Fibroblast of skin of left quadriceps (primary cell): Measurements from ENCODE around the gene FBXW8.
A peak's percentile ranks its signal among the peaks of the same experiment; 100 is the strongest.

Experiments used
- DNase-seq, 2 experiments: peaks; one replicate each; pipeline ENCODE4 v3.0.0-alpha.2; 2013; ENCODE audit warnings: low read depth in 2 of 2

Gene FBXW8, protein sequence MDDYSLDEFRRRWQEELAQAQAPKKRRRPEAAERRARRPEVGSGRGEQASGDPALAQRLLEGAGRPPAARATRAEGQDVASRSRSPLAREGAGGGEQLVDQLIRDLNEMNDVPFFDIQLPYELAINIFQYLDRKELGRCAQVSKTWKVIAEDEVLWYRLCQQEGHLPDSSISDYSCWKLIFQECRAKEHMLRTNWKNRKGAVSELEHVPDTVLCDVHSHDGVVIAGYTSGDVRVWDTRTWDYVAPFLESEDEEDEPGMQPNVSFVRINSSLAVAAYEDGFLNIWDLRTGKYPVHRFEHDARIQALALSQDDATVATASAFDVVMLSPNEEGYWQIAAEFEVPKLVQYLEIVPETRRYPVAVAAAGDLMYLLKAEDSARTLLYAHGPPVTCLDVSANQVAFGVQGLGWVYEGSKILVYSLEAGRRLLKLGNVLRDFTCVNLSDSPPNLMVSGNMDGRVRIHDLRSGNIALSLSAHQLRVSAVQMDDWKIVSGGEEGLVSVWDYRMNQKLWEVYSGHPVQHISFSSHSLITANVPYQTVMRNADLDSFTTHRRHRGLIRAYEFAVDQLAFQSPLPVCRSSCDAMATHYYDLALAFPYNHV

DNA sequence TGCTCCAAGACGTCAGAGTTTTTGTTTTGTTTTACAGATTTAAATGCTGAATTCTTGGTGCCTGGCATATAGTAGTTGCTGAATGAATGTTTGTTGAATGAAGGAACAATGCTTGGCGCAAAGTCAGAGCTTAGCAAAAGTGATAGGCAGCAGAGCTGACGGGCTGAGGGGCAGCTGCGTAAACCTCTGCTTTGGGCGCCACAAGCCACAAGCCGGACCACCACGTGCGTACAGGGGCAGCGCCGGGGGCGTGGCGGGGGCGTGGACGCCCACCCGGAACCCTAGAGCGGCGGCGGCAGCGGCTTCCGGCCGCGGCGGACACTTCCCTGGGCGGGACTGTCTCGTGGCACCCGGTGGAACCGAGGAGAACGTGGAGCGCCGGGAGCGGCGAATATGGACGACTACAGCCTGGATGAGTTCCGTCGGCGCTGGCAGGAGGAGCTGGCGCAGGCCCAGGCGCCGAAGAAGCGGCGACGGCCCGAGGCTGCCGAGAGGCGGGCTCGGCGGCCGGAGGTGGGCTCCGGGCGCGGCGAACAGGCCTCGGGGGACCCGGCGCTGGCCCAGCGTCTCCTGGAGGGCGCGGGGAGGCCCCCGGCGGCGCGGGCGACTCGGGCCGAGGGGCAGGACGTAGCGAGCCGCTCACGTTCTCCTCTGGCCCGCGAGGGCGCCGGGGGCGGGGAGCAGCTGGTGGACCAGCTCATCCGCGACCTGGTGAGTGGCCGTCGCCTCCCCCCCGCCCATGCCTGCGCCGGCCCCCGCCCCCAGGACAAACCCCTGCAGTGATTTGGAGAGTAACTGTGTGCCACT is at the start of gene FBXW8:
TSS of gene FBXW8 (plus strand) at position 306 of the 807 bp plus-strand sequence. CDS start at position 394, 88 bp downstream.
- DNase-seq, result peak; percentile 48 to 52

DNA sequence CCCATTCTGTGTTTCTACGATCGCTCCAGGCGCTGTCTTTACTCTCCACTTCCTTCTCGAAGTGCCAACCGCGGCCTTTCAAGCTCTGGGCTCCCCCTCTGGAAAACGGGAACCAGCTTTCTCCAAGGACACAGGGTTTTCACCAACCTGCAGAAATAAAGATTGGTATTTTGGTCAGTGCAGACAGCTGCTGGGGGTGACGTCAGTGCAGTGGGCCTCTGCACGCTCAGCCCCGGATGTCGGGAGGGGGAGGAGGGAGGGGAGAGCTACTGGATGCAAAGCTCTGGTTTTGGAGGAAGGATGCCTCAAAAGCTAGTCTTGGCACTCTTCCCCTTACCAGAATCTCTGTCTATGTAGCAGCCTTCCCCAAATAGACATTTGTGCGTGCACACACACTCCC is 49.4 kb upstream of the FBXW8 start:
- DNase-seq, result peak; percentile 57 to 60

DNA sequence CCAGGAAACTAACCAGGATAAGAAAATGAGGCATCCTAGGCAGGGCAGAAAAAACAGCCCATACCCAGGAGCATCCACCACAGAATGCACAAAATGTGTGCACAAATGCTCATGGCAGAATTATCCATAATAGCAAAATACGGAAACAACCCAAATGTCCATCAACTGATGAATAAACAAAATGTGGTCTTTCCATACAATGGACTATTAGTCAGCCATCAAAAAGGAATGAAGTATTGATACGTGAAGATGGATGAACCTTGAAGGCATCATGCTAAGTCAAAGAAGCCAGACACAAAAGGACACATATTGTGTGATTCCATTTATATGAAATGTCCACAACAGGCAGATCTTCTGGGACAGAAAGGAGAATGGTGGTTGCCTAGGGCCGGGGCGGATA is 48.6 kb upstream of the FBXW8 start:
- no peak for DNase-seq

DNA sequence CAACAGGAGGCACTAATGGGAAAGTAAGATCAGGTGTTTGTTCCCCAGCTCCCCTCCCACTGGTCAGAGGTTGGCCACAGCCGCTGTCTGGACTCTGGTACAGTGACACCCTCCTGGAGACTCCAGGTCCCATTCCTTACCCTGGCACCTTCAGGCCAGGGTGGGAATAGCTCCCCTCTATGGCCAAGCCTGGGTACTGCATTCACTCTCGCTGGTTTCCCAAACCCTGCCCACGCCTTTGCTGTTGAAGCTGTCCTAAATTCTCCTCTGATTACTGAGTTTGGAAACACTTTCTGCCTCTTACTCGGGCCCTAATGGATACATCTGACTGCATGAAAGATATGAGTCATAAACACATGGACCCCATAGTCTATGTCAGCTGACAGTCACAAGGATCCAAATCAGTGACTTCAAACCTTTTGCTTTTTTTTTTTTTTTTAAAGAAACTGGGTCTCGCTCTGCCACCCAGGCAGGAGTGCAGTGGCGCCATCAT is 47.4 kb upstream of the FBXW8 start:
- no peak for DNase-seq

DNA sequence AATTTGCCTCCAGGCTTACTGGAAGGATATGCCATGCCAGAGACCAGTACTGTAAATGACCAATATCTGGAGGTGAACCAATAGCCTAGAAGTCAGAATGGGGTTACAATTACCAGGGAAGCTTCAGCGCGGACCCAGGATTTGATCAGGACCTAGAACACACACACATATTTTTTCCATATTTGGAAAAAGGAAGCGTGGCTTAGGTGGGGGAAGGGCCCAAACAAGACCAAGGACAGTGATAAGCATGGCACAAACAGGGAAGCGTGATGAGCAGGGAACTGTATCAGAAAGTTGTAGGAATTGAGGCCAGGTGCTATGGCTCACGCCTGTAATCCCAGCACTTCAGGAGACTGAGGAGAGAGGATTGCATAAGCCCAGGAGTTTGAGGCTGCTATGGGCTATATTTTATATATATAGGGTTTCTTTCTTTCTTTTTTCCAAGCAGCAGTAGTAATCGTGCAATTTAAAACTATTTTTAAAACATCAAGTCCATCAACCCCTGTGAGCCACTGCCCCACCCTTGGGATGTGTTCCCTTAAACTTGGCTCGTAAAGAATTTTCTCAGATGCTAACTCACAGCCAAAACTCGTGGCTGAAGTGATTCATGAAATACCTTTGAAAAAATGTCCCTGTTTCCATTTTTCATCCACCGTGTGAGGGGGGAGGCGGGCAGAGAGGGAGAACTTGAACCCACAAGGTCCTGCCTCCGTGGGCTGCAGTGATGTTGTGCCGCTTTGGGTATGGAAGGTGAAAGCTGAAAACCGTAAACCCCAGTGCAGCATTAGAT is 46.2 kb upstream of the FBXW8 start:
- peak; percentile 67 to 69 for DNase-seq

DNA sequence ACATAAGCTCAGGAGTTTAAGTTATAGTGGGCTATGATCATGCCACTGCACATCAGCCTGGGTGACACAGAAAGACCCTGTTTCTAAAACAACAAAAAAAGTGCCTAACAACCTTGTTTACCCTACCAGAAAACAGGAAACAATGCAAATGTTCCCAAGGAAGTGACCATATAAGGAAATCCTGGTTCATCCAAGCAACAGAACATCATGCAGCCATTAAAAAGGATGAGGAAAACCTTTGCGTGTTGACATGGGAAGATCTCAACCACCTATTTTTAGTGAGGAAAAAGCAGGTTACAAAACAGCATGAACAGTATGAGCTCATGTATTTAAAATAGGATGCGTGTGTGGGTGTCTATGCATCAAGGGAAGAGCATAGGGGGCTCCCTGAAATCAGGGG is 43.2 kb upstream of the FBXW8 start:
- no peak for DNase-seq

DNA sequence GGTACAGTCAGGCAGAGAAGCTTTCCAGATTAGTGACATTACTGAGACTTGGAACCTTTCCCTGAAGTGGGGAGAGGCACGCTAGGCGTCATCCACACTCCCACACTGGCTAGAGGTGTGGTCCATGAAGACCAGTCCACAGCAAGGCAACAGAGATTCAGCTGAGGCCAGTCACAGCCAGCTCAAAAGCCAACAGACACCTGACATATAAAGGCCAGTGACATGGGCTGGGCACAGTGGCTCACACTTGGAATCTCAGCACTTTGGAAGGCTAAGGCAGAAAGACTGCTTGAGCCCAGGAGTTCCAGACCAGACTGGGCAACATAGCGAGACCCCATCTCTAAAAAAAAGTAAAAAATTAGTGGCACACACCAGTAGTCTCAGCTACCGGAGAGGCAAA is 40.4 kb upstream of the FBXW8 start:
- DNase-seq, result no peak

DNA sequence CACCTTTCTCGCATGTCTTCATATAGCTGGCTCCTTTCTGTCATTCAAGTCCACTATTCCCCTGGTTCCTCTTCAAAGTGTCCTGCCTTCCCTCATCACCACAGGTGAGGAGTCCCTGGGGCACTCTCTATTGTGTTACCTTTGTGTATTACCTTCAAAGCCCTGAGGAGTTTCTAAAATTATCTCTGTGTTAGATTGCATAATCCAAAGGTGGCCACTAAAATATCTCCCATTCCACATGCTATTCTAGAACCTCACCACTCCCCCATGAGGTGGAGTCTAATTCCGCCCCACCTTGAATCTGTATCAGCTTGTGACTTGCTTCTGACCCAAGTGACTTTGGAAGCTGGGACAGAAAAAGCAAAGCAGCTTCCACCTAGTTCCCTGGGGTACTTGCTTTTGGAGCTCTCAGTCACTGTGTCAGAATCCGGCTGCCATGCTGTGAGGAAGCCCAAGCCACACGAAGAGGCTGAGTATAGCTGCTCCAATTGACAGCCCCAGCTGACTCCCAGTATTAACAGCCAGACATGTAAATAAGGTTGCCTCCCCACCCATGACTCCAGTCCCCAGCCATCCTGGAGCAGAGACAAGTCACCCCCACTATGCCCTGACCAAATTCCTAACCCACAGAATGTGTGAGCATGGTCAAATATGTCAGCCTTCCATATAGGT is 36.3 kb upstream of the FBXW8 start:
- no peak for DNase-seq

DNA sequence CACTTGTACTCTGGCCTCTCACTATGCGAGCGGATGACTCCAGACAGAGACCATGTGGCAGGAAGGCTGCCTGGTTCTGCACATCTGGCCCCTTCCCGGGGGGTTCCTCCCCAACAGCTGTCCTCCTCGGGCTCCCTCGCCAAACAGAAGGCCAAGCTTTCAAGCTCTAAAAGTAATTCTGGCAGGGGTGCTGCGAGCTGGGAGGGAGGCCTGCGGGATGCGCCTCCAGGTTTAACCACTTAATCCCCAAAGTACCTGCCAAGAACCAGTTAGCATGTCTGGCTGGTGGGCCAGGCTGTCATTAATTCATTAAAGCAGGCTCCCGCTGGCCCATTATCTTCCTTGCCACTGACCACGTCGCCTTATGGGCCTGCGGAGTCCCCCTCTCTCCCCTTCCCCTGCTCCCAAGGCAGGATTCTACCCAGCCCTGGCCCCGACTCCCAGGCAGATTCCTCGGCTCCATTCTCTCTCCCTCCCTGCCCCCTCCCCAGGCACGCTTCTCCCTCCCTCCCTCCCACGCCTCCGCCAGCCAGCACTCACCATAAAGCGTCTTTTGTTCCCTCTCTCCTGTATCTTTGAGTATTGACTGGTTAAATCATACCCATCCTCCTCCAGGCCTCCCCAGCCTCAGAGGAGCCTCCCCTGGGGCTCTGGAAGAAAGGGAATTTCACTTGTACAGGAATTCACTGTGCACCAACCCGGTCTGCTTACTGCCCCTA is 34.4 kb upstream of the FBXW8 start:
- DNase-seq, result no peak

DNA sequence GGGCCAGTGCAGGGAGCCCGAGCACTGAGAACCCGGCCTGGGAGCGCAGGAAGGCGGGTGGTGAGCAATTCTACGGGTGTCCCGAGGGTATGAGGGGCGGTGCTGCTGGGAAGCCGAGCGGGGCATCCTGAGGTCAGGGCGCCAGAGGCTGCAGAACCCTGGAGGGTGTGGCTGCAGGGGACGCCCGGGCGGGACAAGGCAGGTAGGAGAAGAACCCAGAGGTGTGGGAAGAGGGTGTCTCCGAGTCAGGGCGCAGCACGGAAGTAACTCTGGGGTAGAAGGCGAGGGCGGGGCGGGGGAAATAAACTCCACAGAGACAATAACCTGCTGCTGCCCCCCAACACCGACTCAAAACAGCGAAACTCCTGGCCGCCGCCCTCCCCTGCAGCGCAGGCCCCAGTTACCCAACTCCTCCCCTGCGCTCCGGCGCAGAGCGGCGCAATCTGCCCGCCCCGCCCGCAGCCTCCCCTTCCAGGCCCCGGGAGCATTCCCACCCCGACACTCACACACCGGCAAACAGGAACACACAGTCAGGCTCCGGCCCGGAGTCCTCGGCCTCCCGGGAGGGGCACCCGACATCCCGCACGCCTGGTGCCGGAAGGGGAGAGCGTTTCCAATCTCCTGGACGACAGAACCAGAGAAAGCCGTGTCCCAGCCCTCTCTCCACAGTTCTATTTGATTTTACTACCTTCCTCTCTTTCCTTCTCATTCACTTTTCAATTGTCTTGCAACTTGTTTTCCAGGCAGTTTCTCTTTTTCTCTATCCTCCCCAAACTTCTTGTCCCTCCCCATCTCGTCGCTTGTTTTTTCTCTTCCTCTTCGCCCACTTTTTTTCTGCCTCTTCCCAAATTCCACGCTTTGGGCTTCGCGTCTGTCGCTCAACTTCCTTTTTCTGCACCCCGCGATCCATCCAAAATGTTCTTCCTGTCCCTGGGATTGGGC is 31.9 kb upstream of the FBXW8 start:
- no peak for DNase-seq

DNA sequence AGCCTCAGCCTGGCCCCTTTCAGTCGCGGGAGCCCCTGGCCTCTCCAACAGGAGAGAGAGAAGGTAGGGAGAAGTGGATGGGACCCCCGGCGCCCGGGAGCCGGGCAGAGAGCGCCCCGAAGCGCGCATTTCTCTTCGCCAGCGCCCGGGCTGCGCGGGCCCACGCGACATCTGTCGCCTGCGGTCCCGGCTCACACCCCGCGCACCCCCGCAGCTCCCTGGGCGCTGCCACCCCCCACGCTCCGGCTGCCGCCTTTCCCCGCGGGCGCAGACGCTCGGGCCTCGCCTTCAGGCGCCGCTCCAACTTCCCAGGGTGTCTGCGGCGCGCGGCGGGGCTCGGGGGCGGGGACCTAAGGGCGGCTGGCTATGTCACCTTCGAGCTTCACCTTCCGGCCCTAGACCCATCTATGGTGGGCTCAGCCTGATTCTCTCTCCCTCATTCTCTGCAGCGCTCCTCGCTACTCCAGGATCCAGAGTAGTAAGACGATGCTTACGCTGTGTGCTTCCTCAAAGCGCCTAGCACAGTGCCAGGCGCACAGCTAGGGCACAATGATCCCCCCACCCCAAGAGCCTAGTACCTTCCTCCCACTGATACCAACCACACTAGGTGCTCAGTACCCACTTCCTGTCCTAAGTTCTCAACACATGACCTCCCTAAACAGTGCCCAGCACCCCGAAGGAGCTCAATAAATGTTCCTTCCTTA is 31.1 kb upstream of the FBXW8 start:
- DNase-seq, result no peak

DNA sequence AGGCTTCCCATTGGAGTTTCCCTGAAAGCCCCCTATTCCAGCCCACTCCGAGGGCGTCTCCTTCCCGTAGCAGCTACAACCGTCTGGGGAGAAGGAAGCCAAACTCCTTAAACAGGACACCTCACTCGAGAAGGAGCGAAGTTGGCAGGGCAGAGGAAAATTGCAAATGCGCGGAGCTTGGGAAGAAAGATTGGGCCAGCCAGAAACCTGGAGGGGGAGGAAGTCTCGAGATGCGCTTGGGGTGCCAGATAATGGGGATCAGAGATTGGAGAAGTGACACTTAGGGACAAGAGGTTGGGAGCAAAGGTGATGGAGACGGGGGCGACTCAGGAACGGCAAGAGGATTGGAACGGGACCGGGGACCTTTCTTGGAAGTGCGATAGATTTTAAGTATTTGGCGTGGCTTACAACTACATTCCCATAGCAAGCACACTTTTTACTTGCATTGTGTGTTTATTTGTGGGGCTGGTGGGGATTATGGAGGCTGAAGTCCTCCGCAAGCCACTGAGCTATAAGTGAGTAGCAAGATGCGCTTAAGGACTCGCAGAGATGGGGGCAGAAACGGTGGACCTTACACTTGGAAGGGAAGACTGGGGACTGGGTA is 30.4 kb upstream of the FBXW8 start:
- no peak for DNase-seq

DNA sequence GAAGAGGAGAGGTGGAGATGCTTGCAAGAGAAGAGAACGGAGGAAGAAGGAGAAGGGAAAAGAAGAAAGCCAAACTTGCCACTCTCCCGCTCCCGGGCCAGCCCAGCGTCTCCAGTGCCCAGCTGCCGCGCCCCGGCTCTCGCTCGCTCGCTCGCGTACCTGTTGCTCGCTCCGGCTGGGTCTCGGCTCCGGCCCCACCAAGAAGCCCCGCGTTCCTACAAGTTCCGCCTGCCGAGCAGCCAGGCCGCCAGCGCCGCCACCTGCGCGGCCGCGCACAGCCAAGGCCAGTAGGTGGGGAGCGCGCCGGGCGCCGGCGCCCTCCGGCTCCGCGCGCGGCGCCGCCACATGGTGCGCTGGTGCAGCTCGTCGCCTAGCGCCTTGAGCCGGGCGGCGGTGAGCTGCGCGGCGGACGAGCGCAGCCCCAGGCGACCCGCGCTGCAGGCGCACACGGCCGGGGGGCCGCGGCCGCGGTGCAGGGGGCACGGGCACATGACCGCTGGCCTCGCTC is 29.9 kb upstream of the FBXW8 start:
- no peak for DNase-seq

DNA sequence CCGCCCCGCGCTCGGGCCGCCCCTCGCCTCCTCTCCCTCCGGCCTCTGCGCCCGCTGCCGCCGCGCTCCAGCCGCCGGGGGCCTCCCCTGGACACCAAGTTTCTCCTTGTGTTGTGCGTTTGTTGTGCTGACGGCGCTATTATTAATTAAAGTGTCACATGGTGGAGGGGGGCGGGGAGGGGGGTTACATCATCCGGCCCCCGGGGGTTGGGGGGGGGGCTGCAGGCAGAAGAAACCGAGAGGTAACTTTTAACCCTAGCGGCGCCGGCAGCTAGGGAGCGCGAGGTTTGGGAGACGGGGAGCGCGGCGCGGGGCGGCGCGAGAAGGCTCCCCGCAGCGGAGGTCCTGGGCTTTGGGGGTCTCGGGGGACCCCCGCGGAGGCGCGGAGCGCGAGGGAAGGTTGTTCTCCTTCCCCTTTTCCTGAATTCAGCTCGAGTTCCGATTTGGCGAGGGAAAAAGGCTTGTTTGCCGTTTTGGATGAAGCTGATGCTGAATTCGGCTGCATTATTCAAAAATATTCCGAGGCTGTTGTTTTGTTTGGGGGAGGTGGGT is 29.3 kb upstream of the FBXW8 start, which contains the start of gene HRK:
TSS of gene HRK (minus strand) at position 117 of the 552 bp plus-strand sequence. CDS start 134 bp downstream, outside the sequence.
- no peak for DNase-seq

DNA sequence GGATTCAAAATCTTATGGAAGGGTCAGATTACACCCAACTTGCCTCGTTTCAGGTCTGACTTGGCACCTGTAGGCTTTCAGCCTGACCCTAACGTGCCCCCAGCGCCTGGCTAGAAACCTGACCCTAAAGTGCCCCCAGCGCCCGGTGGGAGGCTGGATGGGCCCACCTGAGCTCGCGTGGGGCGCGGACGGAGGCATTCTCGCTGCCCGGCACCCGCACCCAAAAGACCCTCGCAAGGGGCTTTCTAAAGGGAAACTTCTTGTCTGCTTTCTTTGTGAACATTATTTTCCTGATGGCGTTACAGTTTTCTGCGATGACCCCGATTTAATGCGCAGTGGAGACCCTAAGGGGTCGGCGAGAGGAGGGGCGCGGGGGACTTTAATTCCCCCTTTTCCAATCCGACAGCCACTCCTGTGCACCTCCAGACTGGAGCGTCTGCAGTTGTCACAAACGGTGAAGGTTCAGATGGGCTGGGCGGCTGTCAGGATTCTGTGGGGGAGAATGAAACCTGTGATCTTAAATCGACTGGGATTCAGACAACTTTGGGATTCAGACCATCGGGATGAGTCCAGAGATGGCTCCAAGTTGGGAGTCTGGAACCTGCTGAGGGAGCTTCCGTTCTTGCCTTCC is 28.8 kb upstream of the FBXW8 start:
- DNase-seq, result no peak

DNA sequence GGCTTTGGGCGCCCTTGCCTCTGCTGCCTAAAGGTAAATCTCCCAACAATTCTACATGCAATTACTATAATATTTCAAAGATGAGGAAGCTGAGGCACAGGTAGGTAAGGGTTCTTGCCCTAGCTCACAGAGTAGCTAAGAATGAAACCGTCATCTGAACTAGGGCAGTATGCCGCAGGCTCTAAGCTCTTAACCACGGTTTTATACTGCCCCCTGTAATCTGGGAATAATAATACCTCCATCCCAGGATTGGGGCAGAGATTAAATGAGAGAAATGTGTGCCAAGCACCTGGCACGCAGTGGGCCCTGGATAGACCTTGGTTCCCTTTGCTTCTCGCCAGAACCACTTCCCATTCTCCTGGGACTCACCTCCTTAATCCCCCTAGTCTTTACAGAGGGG is 28.0 kb upstream of the FBXW8 start:
- no peak for DNase-seq

DNA sequence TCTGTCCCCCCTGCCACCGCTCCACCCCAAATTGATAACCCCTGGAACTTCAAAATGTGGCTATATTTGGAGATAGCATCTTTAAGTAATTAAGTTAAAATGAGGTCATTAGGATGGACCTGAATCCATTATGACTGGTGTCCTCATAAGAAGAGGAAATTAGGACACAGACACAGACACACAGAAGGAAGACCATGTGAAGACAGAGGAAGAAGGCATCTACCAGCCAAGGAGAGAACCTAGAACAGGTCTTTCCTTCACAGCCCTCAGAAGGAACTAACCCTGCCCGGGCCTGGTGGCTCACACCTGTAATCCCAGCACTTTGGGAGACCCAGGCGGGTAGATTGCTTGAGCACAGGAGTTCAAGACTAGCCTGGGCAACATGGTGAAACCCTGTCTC is 25.9 kb upstream of the FBXW8 start:
- no peak for DNase-seq
